Skeletal muscle satellite cell (primary cell): Measurements from ENCODE around the gene NDUFB4.

Source experiments
- H3K27me3 ChIP-seq: 2 replicates; pipeline ENCODE4 v1.7.0; 2013; ENCODE audit warnings: low read length; ENCODE audit not compliant: control insufficient read depth, insufficient read depth
- H3K36me3 ChIP-seq: 2 replicates; pipeline ENCODE4 v1.7.0; 2013; ENCODE audit warnings: mild to moderate bottlenecking, control low read depth, low read length; ENCODE audit not compliant: insufficient read depth
- H3K4me1 ChIP-seq: 2 replicates; pipeline ENCODE4 v1.7.0; 2013; ENCODE audit warnings: low read length; ENCODE audit not compliant: control insufficient read depth, insufficient read depth
- H3K4me2 ChIP-seq: 2 replicates; pipeline ENCODE4 v1.7.0; 2013; ENCODE audit warnings: mild to moderate bottlenecking, low read length
- H3K4me3 ChIP-seq: 2 replicates; pipeline ENCODE4 v1.7.0; 2013; ENCODE audit warnings: low read length
- H3K9ac ChIP-seq: 2 replicates; pipeline ENCODE4 v1.7.0; 2013; ENCODE audit warnings: mild to moderate bottlenecking, low read depth, low read length, moderate library complexity
- H3K9me3 ChIP-seq: replicated peaks from 2 replicates; pipeline ENCODE4 v1.7.0; 2013; ENCODE audit warnings: mild to moderate bottlenecking, control low read depth, low read length

Gene NDUFB4

DNA sequence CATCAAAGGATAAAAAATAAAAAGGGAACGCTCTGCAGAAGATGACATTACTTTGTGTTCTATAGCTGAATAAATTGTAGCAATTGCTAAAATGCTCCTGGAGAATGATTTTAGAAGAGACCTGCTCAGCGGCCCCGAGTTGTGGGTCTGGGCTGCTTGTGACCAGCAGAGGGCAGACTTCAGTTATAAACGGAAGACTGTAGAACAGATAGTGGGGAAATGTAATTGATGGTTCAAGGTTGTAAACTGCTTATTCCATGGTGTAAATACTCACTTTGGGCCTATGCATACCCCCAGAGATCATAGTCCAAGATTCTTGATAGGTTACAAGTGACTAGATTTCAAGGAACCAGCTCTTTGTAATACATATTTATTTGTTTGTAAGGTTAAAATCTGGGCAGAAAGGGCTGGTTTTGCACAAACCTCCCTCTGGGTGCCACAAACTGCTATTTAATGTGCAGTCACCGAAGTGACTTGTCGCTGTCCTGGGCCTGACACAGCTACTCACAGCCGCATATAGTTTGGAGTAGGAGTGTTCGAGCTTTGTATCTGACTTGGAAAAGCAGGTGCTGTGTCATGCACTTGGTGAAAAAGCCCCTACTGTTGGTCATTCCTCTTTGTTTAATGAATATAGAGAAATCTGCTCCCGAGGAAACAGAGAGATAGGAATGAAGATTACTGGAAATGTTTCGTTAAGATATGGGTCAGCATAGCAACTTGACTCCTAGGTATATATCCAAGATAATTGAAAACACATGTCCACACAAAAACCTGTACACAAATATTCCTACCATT, 34.7 kb upstream of the NDUFB4 start:
- no peak overlapping the region for H3K9ac ChIP-seq
- H3K4me3 ChIP-seq = no peak overlapping the region
- H3K27me3 ChIP-seq = no peaks in the 10 kb centered on the region
- H3K36me3 ChIP-seq = no peaks in the 10 kb centered on the region
- no peaks in the 10 kb centered on the region for H3K9me3 ChIP-seq
- peak overlapping the region; percentile 49 for H3K4me2 ChIP-seq
- H3K4me1 ChIP-seq = peaks cover 26% of the 10 kb centered on the region

- H3K36me3 ChIP-seq = no peaks in the 10 kb centered on the region
- H3K9me3 ChIP-seq = no peaks in the 10 kb centered on the region
- no peak overlapping the region for H3K9ac ChIP-seq
- H3K4me3 ChIP-seq = no peak overlapping the region
- H3K4me2 ChIP-seq = no peak overlapping the region
- no peaks in the 10 kb centered on the region for H3K27me3 ChIP-seq
- H3K4me1 ChIP-seq = peaks cover 26% of the 10 kb centered on the region
These were observed 32.6 kb upstream of the NDUFB4 start for GRCh38 chr3:120563356-120564022.

GRCh38 chr3:120566243-120566975, 29.7 kb upstream of the NDUFB4 start:
- Histone ChIP-seq H3K4me3 (no peak overlapping the region), H3K9ac (no peak overlapping the region), H3K4me1 (peaks cover 4% of the 10 kb centered on the region), H3K4me2 (no peak overlapping the region), H3K9me3 (no peaks in the 10 kb centered on the region), H3K27me3 (no peaks in the 10 kb centered on the region), H3K36me3 (no peaks in the 10 kb centered on the region)

GRCh38 chr3:120567370-120568201, 28.6 kb upstream of the NDUFB4 start:
- H3K9me3 ChIP-seq = no peaks in the 10 kb centered on the region
- H3K4me2 ChIP-seq = peak overlapping the region; percentile 69
- no peak overlapping the region for H3K9ac ChIP-seq
- no peaks in the 10 kb centered on the region for H3K4me1 ChIP-seq
- H3K27me3 ChIP-seq = no peaks in the 10 kb centered on the region
- peak overlapping the region; percentile 59 for H3K4me3 ChIP-seq
- H3K36me3 ChIP-seq = no peaks in the 10 kb centered on the region

- no peaks in the 10 kb centered on the region for H3K9me3 ChIP-seq
- H3K9ac ChIP-seq = no peak overlapping the region
- H3K36me3 ChIP-seq = no peaks in the 10 kb centered on the region
- no peak overlapping the region for H3K4me3 ChIP-seq
- no peak overlapping the region for H3K4me2 ChIP-seq
- H3K4me1 ChIP-seq = no peaks in the 10 kb centered on the region
- no peaks in the 10 kb centered on the region for H3K27me3 ChIP-seq
These were observed 28.0 kb upstream of the NDUFB4 start for GRCh38 chr3:120568202-120568531.

DNA sequence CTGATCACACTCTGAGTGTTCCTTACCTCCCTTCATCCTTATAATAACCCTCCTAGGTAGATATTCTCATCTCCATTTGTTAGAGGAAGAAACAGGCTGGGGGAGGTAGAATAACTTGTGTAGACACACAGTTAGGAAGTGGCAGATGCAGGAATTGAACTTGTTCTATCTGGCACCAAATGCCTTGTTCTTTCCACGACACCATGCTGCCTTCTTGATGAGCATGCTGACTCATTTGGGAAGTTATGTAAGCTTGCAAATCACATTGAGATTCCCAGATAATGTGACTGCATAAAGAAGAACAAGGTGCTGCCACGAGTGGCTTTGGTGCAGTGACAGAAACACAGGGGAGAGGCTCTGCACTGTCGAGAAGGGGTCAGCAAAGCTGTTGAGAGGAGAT, 27.5 kb upstream of the NDUFB4 start:
- Histone ChIP-seq H3K4me1 (no peaks in the 10 kb centered on the region), H3K36me3 (no peaks in the 10 kb centered on the region), H3K9me3 (no peaks in the 10 kb centered on the region), H3K9ac (no peak overlapping the region), H3K4me3 (no peak overlapping the region), H3K4me2 (no peak overlapping the region), H3K27me3 (no peaks in the 10 kb centered on the region)

DNA sequence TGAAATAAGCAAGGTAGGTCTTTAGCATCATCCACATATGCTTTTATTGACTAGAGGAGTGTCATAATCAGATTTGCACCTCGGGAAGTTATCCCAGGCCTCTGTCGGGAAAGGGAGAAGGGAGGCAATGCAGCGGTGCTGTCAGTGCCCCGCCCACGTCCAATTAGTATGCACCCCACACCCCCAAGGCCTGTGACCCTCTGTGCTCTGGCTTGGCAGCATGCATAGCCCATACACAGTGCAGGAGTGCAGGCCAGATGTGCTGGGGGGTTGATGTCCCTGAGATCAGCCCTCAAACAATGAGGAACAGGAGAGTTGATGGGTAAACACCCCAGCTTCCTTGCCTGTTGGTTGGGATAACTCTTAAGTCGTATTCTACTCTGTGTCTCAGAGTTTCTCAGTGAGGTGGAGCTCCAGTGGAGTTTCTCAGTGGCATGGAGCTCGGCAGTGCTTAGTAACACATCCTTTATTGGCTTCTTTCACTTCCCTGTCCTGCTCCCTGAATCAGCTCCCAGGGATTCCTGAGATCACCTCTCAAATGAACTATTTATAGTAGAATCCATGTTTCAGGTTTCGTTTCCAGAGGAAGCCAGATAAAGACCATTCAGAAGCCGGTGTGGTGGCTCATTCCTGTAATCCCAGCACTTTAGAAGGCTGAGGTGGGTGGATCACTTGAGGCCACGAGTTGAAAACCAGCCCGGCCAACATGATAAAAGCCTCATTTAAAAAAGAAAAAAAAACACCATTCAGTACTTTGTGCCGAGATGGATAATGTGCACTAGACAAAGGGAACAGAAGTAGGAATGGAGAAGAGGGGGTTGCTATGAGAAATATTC, 26.7 kb upstream of the NDUFB4 start:
- H3K9me3 ChIP-seq = no peaks in the 10 kb centered on the region
- no peak overlapping the region for H3K4me2 ChIP-seq
- no peak overlapping the region for H3K9ac ChIP-seq
- H3K36me3 ChIP-seq = no peaks in the 10 kb centered on the region
- no peaks in the 10 kb centered on the region for H3K27me3 ChIP-seq
- no peaks in the 10 kb centered on the region for H3K4me1 ChIP-seq
- H3K4me3 ChIP-seq = no peak overlapping the region

DNA sequence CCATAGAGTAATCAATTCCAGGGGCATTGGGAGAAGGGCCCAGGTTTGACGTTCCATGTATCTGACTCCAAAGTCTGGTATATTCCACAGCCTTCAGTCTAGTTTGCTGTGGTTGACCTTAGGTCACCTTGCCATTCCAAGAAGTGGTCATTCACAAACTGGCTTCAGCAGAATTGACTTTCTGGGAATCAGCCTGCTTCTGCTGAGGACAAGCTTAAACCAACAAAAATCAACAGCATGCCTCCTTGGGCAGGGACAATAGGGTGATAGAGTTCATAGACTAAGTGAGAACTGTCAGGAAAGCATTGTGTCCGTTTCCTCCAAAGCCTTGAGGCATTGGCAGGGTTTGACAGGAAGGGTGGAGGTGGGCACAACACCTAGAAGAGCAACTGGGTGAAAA, 24.1 kb upstream of the NDUFB4 start:
- Histone ChIP-seq H3K9ac (no peak overlapping the region), H3K27me3 (no peaks in the 10 kb centered on the region), H3K4me1 (no peaks in the 10 kb centered on the region), H3K9me3 (no peaks in the 10 kb centered on the region), H3K36me3 (no peaks in the 10 kb centered on the region), H3K4me3 (no peak overlapping the region), H3K4me2 (no peak overlapping the region)

GRCh38 chr3:120587332-120587975, 8.7 kb upstream of the NDUFB4 start:
- Histone ChIP-seq H3K27me3 (no peaks in the 10 kb centered on the region), H3K9me3 (no peaks in the 10 kb centered on the region), H3K9ac (no peak overlapping the region), H3K4me3 (no peak overlapping the region), H3K4me1 (no peaks in the 10 kb centered on the region), H3K36me3 (no peaks in the 10 kb centered on the region), H3K4me2 (no peak overlapping the region)

- Histone ChIP-seq H3K4me2 (peak overlapping the region; percentile 92), H3K4me3 (peak overlapping the region; percentile 81), H3K9me3 (no peaks in the 10 kb centered on the region), H3K36me3 (peaks cover 24% of the 10 kb centered on the region), H3K9ac (peak overlapping the region; percentile 93), H3K4me1 (peaks cover 12% of the 10 kb centered on the region), H3K27me3 (no peaks in the 10 kb centered on the region)
These were observed 384 bp upstream of the NDUFB4 start for GRCh38 chr3:120595788-120596115.
